AML-193 (cell line): ENCODE results near the gene LRRC8D.

ENCODE experiments used
- DNase-seq, 2 experiments: peaks; one replicate each; lab custom pipeline; 2025; lab: John Stamatoyannopoulos, UW

LRRC8D gene

DNA sequence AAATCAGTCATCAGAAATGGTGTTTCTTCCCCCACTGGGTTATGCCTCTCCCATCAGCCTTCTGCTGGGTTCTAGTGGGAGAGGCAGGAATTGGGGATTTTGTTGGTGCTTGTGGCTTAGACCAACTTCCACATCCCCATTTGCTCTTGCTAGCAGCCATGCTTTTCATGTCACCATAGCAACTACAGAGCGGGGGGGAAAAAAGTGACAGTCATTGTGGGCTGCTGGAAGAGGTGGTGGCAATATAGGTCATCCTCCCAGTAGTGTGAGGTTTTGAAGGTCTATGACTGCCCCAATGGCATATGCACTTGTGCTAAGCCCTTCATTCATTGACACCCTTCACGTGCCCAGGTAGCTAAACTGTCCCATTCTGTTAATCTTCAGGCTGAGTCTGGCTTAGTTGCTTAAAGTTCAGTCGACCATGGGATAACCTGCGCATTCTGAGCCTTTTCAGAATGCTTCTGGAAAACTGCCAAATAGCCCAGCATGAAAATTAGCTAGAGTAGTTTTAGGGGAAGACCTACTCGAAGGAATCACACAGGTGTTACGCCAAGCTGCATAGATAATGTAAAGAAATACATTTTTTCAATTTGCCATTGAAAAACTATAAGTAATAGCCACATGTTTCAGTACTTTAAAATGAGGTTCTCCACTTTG, 120.4 kb downstream of the LRRC8D start:
- peak; percentile 12 to 30 for DNase-seq

DNA sequence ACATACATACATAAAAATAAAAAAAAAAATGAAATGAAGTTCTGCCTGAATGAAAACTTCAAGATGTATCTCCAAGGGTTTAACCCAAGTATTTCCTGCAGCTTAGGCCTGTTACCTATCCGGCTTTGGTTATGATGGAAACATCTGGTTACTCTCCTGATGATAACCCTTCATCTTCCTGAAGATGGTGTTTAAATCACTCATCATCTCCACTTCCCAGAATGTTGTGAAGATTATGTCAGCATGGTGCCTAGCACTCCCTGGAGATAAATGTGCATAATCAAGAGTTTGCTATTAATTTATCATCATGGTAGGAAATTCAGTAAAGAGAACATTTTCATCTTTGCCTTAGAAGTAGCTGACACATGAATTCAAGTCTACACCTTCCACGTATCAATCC, 121.2 kb downstream of the LRRC8D start:
- DNase-seq = no peak

DNA sequence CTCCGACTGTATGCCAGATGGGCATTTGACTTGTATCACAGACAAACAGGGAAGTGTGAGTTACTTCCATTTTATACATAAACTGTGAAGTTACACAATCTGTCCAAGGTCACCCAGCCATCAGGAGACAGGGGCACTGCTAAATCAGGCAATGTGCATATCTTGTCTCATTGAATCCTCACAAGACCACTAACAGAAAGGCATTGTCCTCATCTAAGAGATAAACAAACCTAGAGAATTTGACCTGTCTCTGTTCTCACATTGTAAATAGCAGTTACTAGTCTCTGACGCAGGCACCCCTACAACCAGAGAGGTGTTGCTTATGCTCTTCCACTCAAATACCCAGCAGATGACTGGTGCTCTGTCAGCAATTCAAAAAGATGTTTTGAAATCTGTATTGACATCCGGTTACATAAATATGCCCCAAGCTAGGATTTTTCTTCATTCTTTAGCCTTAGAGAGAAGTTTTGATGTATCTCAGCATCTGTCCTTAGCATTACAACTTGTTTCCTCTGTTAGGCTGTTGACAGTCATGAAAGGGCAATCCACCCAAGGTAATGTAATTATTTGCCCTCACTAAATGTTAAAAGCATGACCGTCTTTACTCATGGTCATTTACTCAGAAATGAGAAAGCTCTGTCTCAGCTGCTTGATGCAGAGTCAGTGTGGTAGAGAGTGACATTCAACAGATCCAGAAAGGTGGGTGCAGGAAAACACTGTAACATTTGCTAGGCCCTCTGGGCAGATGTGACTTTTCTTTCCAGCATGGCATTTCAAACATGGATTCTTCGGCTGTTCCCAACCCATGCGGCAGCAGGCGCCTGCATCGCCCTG, 122.2 kb downstream of the LRRC8D start:
- DNase-seq = peak; percentile 36 to 54

DNA sequence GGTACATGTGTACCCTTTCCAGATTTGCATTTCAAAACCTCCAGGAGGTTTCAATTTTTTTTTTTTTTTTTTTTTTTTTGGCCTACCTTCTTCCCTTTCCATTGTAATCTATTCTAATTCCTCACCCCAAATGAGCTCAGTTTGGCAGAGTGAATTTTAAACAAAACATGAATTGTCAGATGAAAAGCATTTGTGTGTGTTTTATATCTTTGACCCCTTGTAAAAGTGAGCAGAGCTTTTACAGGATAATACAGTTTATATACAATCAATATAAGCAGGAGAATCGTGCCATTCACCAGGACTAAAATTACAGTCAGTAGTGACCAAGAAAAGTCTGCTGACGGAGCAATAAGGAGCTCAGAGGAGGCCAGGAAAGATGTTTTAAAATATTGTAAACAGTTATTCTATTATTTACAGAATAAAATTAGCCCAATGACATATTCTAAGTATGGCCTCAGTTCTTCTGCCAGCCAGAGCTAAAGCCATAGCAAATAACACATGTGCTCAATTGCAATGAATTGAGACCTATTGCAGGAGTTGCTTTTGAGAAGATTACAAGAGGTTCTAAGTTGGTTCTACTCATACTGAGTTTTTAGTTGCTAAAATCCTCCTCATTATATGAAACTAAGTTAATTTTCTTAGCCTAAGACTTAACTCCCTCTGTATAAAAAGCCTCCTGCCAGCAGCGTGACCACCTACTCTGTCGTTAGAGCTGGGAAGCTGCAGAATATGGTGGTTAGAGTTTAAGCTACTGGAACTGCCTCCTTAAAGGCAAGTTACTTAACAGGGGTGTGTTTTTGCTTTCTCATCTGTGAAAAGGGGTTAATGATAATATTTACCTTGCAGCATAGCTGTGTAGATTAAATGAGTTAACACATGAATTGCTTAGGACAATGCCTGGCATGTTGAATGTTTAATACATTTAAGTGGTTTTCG, 123.3 kb downstream of the LRRC8D start:
- no peak for DNase-seq

DNA sequence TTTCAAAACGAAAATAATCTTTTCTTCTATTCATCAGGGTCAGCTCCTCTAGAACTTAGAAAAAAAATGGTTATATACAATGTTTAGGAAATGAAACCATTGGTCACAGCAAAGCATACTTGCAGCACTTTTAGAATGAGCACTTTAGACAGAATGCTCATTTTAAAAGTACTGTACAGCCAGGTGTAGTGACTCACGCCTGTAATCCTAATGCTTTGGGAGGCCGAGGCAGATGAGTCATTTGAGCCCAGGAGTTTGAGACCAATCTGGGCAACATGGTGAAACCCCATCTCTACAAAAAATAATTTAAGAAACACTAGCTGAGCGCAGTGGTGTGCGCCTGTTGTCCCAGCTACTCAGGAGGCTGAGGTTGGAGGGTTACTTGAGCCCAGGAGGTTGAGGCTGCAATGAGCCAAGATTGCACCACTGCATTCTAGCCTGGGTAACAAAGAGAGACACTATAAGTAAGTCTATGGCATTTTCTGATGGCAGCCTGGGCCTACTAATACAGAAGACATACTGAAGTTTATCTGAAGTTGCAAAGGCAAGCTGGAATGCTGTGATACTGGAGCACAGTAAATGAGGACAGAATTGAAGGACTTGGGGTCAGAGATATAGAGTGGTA, 125.1 kb downstream of the LRRC8D start:
- no peak for DNase-seq

DNA sequence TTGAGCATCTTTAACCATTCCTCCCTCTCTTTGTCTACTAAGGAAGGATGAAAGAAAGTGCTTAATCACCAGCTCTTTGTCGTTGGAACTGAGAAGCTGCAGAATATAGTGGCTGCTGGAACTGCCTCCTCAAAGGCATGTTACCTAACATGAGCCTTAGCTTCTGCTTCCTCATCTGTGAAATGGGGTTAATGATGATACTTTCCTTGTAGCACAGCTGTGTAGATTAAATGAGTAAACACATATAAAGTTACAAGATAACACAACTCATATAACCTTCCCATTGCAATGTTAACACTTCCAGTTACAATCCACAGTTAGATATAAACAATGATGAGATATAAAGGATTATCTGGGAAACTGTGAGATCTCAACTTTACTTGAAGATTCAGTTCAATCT, 125.7 kb downstream of the LRRC8D start:
- DNase-seq = no peak

DNA sequence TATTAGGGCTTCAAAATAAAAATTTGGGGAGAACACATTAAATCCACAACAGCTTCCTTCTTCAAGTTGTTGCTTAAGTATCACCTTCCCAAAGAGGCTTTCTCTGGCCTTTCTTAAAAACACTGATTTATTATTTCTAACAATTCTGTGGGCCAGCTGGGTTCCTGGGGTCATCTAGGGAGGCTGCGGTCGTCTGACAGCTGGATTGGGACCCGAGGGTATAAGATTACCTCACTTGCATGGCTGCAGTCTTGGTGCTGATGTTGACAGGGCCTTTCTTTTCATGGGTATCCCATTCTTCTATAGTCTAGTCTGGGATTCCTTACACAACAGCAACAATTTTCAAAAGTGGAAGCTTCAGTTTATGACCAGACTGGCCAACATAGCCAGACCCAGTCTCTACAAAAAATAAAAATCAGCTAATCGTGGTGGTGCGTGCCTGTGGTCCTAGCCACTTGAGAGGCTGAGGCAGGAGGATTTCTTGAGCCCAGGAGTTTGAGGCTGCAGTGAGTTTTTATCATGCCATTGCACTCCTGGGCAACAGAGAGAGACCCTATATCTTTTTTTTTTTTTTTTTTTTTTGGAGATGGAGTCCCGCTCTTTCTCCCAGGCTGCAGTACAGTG, 128.0 kb downstream of the LRRC8D start:
- DNase-seq = no peak

DNA sequence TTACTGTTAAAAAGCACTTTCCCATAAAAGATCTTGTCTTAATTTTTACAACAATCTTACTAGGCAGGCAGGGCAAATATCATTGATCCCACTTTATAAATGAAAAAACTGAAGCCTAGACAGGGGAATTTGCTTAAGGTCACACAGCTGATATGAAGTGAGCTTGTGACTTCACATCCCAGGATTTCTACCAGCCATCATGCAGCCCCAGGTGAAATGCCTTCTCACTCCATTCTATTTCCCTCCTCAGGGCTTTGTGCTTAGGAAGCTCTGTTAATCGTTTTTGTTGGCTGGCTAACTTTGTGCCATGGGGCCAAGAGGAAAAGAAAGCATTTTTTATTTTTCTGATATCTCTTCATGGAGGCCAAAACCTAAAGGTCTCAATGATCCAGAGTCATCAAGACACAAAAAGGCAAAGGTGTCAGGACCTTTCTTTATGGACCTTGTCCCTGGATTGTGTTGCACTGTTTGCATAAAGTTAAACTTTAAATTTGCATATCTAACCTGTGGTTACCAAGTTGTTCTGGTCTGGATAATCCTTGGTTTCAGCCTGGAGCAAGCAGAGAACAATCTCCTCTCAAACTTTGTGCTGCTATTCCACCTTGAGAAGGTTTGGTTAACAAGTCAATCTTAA, 129.3 kb downstream of the LRRC8D start:
- DNase-seq = no peak

DNA sequence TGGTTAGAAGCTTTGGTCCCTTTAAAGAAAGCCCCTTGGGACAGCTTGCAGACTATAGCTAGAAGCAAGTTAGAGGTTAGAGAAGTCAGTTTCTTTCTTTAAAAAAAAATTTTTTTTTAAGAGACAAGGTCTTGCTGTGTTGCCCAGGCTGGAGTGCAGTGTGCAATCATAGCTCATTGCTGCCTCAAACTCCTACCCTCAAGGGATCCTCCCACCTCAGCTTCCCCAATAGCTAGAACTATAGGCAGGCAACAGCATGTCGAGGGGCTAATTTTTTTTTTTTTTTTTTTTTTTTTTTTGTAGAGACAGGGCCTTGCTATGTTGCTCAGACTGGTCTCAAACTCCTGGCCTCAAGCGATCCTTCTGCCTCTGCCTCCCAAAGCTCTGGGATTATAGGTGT, 129.9 kb downstream of the LRRC8D start:
- DNase-seq = no peak

DNA sequence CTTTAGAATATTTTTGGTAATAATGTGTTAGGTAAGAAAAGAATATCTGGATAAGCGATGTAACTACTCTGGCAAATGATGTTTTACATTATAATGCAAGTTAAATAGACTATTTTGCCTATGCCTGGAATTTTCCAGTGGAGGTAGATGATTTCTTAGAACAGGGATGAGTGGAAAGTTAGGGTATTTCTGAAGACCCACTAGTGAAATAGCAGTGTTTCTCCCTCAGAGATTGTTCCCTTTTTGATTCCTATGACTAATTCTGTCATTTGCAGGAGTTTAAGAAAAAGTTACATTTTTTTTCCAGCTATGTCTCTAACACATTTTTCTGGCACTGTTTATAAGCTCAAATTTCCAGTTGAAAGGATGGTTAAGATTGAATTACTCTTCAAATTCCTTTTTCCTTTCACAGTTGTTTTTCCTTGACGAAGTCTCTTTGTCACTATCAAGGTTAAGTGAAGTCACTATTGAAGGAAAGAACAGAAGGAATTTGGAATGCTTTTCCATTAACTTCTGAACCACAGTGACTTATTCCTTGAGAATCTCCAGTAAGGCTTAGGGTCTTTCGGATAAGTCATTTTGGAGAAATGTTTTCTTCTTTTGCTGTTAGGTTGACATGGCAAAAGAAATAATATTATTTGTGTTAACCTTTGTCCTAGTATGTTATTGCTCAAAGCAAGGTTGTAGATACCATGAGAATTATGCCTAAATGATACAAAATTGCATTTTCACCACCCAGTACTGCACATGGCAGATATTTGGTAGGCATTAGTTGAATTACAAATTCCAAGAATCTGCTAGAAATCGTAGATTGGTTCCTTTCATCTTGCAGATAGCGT, 131.2 kb downstream of the LRRC8D start:
- no peak for DNase-seq

DNA sequence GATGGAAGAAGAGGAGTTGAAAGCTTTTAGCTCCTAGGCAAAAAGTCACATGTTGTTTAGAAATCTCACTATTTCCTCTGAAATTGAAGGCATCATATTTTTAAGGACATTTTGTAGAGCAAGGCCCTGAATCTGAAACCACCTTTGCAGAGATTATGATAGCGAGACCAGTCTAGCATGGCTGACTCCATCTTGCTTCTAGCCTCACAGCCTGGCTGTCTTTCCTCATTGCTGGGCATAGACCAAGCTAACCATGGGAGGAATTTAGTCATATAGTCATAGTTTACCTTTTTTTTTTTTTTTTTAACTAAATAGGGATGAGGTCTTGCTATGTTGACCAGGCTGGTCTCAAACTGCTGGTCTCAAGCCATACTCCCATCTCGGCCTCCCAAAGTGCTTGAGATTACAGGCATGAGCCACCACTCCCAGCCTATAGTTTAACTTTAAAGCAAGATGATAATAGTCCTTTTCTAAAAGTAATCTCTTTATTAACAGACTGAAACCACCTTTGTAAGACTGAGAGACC, 131.8 kb downstream of the LRRC8D start:
- no peak for DNase-seq

DNA sequence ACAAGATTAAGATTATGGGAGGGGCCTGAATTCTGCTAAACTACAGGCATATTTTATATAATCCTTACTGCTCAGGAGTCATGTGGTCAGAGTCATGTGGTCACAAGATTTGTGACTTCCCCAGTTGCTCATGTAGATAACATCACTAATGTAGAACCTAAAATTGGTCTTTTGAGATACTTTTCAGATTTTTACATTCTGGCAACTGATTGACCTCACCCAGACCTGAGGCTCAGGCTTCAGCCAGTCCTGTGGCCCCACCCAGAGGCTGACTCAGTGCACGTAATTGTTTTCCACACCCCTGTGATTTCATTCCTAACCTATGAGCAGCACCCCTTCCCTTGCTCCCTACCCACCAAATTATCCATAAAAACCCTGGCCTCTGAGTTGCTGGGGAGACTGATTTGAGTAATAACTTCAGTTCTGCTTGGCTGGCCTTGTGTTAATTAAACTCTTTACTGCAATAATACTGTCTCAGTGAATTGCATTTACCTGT, 132.3 kb downstream of the LRRC8D start:
- DNase-seq = peak; percentile 5 to 19

DNA sequence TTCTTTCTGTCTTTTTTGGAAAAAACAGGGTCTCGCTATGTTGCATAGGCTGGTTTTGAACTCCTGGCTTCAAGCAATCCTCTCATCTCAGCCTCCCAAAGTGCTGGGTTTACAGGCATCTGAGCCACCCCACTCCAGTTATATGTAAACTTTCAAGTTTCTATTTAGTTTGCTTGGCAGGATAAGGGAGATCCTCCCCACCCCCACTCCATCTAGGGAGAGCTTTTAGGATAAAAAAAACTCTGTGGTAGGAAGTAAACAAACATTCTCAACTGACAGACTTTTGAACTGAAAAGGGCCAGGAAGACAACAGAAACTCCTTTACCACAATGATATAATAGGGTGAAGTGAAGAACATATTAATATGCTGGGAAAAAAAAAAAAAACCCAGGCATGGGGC, 133.1 kb downstream of the LRRC8D start:
- DNase-seq = no peak

DNA sequence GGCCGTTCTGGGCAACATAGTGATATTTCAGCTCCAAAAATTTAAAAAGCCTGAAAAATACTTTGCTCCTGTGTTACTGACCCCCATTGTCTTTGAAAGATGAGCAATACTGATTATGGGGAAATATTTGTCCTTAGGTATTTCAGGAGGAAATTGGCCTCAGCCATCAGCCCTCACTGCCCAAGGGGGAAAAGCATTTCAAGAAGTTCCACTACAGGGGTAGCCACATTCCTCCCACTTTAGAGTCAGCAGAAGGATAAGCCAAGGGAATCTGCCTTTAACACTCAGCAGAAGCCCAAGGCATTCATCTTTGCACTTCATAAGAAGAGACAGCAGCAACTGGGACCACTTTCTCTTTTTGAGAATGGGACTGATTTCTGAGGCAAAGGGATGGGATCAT, 133.6 kb downstream of the LRRC8D start:
- no peak for DNase-seq

DNA sequence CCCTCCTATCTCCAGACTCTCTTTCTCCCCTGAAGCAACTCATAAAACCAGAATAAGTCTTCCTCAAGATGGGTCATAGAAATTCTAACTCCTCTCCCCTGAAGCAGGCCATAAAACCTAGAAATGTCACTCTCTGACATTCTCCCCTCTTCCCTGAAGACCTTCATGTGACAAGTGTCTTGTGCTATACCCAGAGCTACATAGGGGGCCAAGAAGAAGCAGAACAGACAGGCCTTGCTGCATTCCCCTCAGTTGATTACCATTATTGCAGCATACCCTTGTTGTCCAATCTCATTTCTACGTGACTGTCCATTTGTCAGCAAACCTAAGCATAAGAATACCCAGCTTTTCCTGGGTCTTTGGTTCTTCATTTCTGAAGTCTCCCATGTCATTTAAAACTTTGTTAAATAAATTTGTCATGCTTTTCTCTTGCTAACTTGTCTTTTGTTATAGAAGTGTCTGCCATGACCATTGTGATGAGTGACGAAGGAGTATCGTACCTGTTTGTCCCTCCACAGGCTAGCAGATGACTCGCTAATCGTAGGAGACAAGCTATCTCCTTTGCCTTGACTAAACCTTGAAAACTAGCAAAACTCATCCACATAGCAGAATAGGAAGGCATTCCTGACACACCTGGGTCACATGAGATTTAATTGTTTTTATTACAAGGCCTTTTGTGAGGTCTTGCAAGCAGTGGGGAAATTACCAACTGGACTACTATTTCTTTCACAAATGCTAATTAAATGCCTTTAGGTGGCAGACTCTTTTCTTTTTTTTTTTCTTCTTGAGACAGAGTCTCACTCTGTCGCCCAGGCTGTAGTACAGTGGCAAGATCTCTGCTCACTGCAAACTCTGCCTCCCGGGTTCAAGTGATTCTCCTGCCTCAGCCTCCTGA, 134.7 kb downstream of the LRRC8D start:
- DNase-seq = no peak

DNA sequence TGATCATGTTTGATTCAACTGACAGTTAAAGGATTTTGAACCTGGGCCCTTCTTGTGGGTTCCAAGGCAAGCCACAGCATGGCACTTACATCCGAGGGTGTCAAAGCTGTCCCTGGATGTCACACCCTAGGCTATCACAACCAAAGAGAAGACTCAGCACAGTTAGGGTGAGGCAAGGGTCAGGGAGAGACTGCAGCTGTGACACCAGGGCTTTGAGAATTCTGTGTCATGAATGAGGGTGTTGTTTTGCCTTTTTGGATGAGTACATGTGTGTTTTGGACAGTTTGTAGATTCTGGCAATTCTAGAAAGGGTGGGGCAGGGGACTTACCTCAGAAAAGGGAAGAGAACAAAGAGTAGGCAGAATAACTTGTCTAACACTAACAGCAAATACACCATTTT, 136.3 kb downstream of the LRRC8D start:
- no peak for DNase-seq

DNA sequence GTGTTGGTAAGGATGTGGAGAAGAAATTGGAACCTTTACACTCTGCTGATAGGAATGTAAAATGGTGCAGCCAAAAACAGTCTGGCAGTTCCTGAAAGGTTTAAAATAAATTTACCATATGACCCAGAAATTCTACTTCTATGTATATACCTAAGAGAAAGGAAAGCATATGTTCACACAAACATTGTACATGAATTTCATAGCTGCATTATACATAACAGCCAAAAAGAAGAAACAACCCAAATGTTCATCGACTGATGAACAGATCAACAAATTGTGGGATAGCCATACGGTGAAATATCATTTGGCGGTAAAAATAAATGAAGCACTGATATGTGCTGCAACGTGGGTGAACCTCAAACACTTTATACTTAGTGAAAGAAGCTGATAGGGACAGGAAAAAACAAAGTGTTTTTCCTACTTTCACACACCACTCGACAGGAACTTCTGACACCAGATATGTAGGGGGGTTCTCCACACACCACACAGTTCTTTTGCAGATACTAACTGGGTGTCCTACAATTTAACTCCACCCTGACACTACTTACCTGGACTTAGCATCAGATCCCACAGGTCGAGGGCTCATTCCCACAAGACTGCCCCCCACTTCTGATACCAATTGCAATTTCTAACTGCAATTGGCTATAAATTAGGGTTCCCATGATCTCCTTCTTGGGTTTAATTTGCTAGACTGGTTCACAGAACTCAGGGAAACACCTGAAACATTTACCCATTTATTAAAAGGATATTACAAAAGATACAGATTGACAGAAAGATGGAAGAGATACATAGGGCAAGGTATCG, 138.2 kb downstream of the LRRC8D start:
- no peak for DNase-seq

DNA sequence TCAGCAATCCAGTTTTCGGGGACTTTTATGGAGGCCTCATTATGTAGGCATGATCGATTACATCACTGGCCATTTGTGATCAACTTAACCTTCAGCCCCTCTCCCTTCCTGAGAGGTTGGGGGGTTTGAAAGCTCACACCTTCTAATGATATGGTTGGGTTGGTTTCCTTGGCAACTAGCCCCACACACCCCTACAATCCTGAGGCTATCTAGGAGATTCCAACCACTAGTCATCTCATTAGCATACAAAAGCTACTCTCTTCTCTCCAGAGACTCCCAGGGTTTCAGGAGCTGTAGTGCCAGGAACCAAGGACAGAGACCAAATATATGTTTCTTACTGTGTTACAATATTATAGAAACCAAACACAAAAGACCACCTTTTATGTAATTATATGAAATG, 138.9 kb downstream of the LRRC8D start:
- no peak for DNase-seq
